Gastrocnemius medialis (tissue), 4 donors: ENCODE results near the gene DHRS12.

ENCODE experiments used
- CTCF ChIP-seq, 5 experiments: fragments of 450-650 bp in 3 of 5; fragments of 200-600 bp in 2 of 5; sonication (generic) in 2 of 5; IDR thresholded peaks in 4 of 5; conservative IDR thresholded peaks in 1 of 5; 1 replicate in 4 of 5; 2 replicates in 1 of 5; pipeline ENCODE4 v1.5.1; 2016 to 2019; ENCODE audit warnings: antibody characterized with exemption in 5 of 5, mild to moderate bottlenecking in 3 of 5, moderate library complexity in 3 of 5
- POLR2A ChIP-seq, 2 donors: fragments of 450-650 bp; IDR thresholded peaks; one replicate each; pipeline ENCODE4 v1.6.1; 2017; ENCODE audit warnings: antibody characterized with exemption in 2 of 2, mild to moderate bottlenecking in 2 of 2, moderate library complexity in 2 of 2

DNA sequence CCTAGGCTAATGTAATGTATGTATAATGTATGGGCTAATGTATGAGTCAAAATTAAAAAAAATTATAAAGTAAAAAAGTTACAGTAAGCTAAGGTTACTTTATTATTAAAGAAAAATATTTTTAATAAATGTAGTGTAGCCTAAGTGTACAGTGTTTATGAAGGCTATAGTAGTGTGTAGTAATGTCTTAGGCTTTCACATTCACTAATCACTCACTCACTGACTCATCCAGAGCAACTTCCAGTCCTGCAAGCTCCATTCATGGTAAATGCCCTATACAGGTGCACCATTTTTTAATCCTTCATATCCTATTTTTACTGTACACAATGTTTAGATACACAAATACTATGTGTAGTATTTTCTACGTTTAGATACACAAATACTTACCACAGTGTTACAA lies 42.8 kb upstream of the DHRS12 start:
- TF ChIP-seq CTCF (IDR thresholded peaks at IDR 0.05 in 4 of 5, conservative IDR thresholded peaks at IDR 0.05 in 1 of 5) (no peak), POLR2A (IDR thresholded peaks at IDR 0.05) (no peak)
